ENCODE data around the gene TOX3. TPM values are rescaled to one million over a fixed set of nuclear protein-coding genes. Genes with fewer than 3 reads are reported as not detected.

The TOX3 gene
- total and polyA plus RNA-seq, 2 donors (not counting 3 experiments of a cell fraction or from before 2014, with no cell fraction given), result not detected

GRCh38 chr16:52437277-52437670 is 109.7 kb downstream of the TOX3 start:
- no peaks in the 10 kb centered on the region for H3K27me3 ChIP-seq (ENCODE audit: control insufficient read depth in 2 of 2, insufficient read depth in 2 of 2, low read length in 2 of 2)
- H3K4me2 ChIP-seq (ENCODE audit: insufficient read depth, low read length), result no peak overlapping the region
- no peak overlapping the region for H3K27ac ChIP-seq (ENCODE audit: insufficient read depth, low read depth, low read length)
- no peaks in the 10 kb centered on the region for H4K20me1 ChIP-seq (replicated peaks; ENCODE audit: control insufficient read depth, extremely low read depth, insufficient read depth, low read length)
- intact Hi-C loops (cut with micrococcal nuclease), result no loop called here
- H3K9me3 ChIP-seq (replicated peaks; ENCODE audit: control insufficient read depth, insufficient read depth, low read length), result peaks cover 3% of the 10 kb centered on the region
- FAIRE-seq (no peak), DNase-seq (ENCODE audit: low read depth, low spot score) (no peak)
- H3K4me3 ChIP-seq (replicated peaks in 1 of 3; ENCODE audit: insufficient read depth in 1 of 3, low read depth in 1 of 3, low read length in 3 of 3), result no peak overlapping the region
- POLR2A ChIA-PET, result no interaction called here
- TF ChIP-seq MYC (IDR thresholded peaks at IDR 0.05; ENCODE audit: low read depth, low read length), result no peak
- no peak for TF ChIP-seq EZH2 (IDR thresholded peaks at IDR 0.05; ENCODE audit: borderline replicate concordance, low read depth, low read length, severe bottlenecking)
- no peak overlapping the region for H2AFZ ChIP-seq (ENCODE audit: low read depth, low read length)
- H3K79me2 ChIP-seq (ENCODE audit: control insufficient read depth, insufficient read depth, low read length), result no peaks in the 10 kb centered on the region
- CTCF ChIA-PET, result no interaction called here
- no peaks in the 10 kb centered on the region for H3K9me1 ChIP-seq (replicated peaks; ENCODE audit: control insufficient read depth, extremely low read depth, insufficient read depth, low read length)
- no TSS peak for BruUV-seq (replicated peaks)
- dilution Hi-C loops (cut with MboI; ENCODE audit: extremely low pct_ligation_motif_present, low sequenced_read_pairs), result no loop called here
- no peaks in the 10 kb centered on the region for H3K36me3 ChIP-seq (ENCODE audit: control insufficient read depth in 2 of 2, extremely low read depth in 1 of 2, insufficient read depth in 2 of 2, low read length in 2 of 2)
- H3K4me1 ChIP-seq (ENCODE audit: control insufficient read depth, extremely low read depth, insufficient read depth, low read length), result no peaks in the 10 kb centered on the region
- no peak overlapping the region for H3K9ac ChIP-seq (replicated peaks; ENCODE audit: extremely low read depth, insufficient read depth, low read length)

GRCh38 chr16:52436339-52437276 is 110.3 kb downstream of the TOX3 start:
- Histone ChIP-seq H3K9ac (replicated peaks; ENCODE audit: extremely low read depth, insufficient read depth, low read length) (no peak overlapping the region), H3K9me1 (replicated peaks; ENCODE audit: control insufficient read depth, extremely low read depth, insufficient read depth, low read length) (no peaks in the 10 kb centered on the region), H3K4me2 (ENCODE audit: insufficient read depth, low read length) (no peak overlapping the region), H3K4me3 (replicated peaks in 1 of 3; ENCODE audit: insufficient read depth in 1 of 3, low read depth in 1 of 3, low read length in 3 of 3) (no peak overlapping the region), H3K79me2 (ENCODE audit: control insufficient read depth, insufficient read depth, low read length) (no peaks in the 10 kb centered on the region), H3K27ac (ENCODE audit: insufficient read depth, low read depth, low read length) (no peak overlapping the region), H4K20me1 (replicated peaks; ENCODE audit: control insufficient read depth, extremely low read depth, insufficient read depth, low read length) (no peaks in the 10 kb centered on the region), H3K4me1 (ENCODE audit: control insufficient read depth, extremely low read depth, insufficient read depth, low read length) (no peaks in the 10 kb centered on the region), H2AFZ (ENCODE audit: low read depth, low read length) (no peak overlapping the region), H3K9me3 (replicated peaks; ENCODE audit: control insufficient read depth, insufficient read depth, low read length) (peaks cover 3% of the 10 kb centered on the region), H3K27me3 (ENCODE audit: control insufficient read depth in 2 of 2, insufficient read depth in 2 of 2, low read length in 2 of 2) (no peaks in the 10 kb centered on the region), H3K36me3 (ENCODE audit: control insufficient read depth in 2 of 2, extremely low read depth in 1 of 2, insufficient read depth in 2 of 2, low read length in 2 of 2) (no peaks in the 10 kb centered on the region)
- DNase-seq (ENCODE audit: low read depth, low spot score) (no peak), FAIRE-seq (no peak)
- dilution Hi-C loops (cut with MboI; ENCODE audit: extremely low pct_ligation_motif_present, low sequenced_read_pairs), result no loop called here
- ChIA-PET CTCF (no interaction called here), POLR2A (no interaction called here)
- TF ChIP-seq MAX (IDR thresholded peaks at IDR 0.05; ENCODE audit: insufficient read depth, insufficient read length) (no peak), POLR2AphosphoS5 (IDR thresholded peaks at IDR 0.05; ENCODE audit: insufficient read depth, low read depth, low read length) (no peak), EZH2 (IDR thresholded peaks at IDR 0.05; ENCODE audit: borderline replicate concordance, low read depth, low read length, severe bottlenecking) (no peak), MYC (IDR thresholded peaks at IDR 0.05; ENCODE audit: low read depth, low read length) (no peak), FOS (IDR thresholded peaks at IDR 0.05; ENCODE audit: borderline replicate concordance, insufficient read depth, low read length) (no peak), POLR2A (IDR thresholded peaks at IDR 0.05; ENCODE audit: low read depth, low read length) (no peak), CTCF (IDR thresholded peaks at IDR 0.05; ENCODE audit: extremely low read depth in 1 of 2, insufficient read depth in 1 of 2, low read depth in 1 of 2, low read length in 2 of 2) (no peak), GATA2 (IDR thresholded peaks at IDR 0.05; ENCODE audit: insufficient read depth, insufficient read length, low read depth, low read length) (no peak), JUN (IDR thresholded peaks at IDR 0.05; ENCODE audit: borderline replicate concordance, insufficient read depth, insufficient read length, low read depth) (no peak)
- no TSS peak for BruUV-seq (replicated peaks)
- intact Hi-C loops (cut with micrococcal nuclease), result no loop called here
